Ishikawa (cell line): Measurements from ENCODE around the gene MYBPH.

Experiments
- CEBPB ChIP-seq: IDR thresholded peaks from 2 replicates; pipeline ENCODE4 v1.6.1; 2012
- CREB1 ChIP-seq: IDR thresholded peaks from 2 replicates; pipeline ENCODE4 v1.6.1; 2012; ENCODE audit warnings: low read depth
- EGR1 ChIP-seq: IDR thresholded peaks from 2 replicates; pipeline ENCODE4 v1.6.1; 2012
- EP300 ChIP-seq: IDR thresholded peaks from 2 replicates; pipeline ENCODE4 v1.6.1; 2012; ENCODE audit warnings: borderline replicate concordance
- FOXM1 ChIP-seq: IDR thresholded peaks from 2 replicates; pipeline ENCODE4 v1.6.1; 2012; ENCODE audit warnings: low read depth, borderline replicate concordance
- NFIC ChIP-seq: IDR thresholded peaks from 2 replicates; pipeline ENCODE4 v1.6.1; 2012
- RAD21 ChIP-seq: IDR thresholded peaks from 2 replicates; pipeline ENCODE4 v1.6.1; 2012; ENCODE audit warnings: low read depth
- TAF1 ChIP-seq: IDR thresholded peaks from 2 replicates; pipeline ENCODE4 v1.6.1; 2012; ENCODE audit warnings: low read depth, mild to moderate bottlenecking
- TCF12 ChIP-seq: IDR thresholded peaks from 2 replicates; pipeline ENCODE4 v1.6.1; 2012; ENCODE audit warnings: low read depth
- TEAD4 ChIP-seq: IDR thresholded peaks from 2 replicates; pipeline ENCODE4 v1.6.1; 2012
- YY1 ChIP-seq: IDR thresholded peaks from 2 replicates; pipeline ENCODE4 v1.6.1; 2012; ENCODE audit warnings: low read depth
- ZBTB7A ChIP-seq: IDR thresholded peaks from 2 replicates; pipeline ENCODE4 v1.6.1; 2012; ENCODE audit warnings: low read depth
- TF ChIP-seq, protein P1 (sequence below): IDR thresholded peaks from 2 replicates; pipeline ENCODE4 v1.6.1; 2012
- TF ChIP-seq, protein P2 (sequence below): IDR thresholded peaks from 2 replicates; pipeline ENCODE4 v1.6.1; 2012; ENCODE audit warnings: low read depth, mild to moderate bottlenecking
- TF ChIP-seq, protein P3 (sequence below): IDR thresholded peaks from 2 replicates; pipeline ENCODE4 v1.6.1; 2012

Gene MYBPH

DNA sequence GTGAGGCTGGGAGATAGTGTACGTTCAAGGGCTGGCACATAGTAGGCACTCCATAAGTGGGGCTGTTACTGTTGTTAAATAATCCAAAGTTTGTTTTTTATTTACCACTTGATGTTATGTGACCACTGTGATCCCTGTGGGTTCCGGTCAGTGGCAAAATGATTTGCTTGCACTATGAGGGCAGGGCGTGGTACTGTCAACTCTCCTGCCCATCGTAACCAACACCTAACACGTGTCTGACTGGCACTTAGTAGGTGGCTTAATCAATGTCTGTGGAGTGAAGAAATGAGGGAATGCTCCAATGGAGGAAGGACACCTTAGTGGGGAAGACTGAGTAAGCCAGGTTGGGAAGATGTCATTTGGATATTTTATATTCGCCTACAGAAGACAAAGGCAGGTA is 33.5 kb downstream of the MYBPH start:
- TF ChIP-seq, protein P1, sequence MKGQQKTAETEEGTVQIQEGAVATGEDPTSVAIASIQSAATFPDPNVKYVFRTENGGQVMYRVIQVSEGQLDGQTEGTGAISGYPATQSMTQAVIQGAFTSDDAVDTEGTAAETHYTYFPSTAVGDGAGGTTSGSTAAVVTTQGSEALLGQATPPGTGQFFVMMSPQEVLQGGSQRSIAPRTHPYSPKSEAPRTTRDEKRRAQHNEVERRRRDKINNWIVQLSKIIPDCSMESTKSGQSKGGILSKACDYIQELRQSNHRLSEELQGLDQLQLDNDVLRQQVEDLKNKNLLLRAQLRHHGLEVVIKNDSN: no peak
- TF ChIP-seq YY1 (no peak), TEAD4 (no peak), TAF1 (no peak), FOXM1 (no peak), EGR1 (no peak), NFIC (no peak), ZBTB7A (no peak), CREB1 (no peak)
- TF ChIP-seq, protein P2, sequence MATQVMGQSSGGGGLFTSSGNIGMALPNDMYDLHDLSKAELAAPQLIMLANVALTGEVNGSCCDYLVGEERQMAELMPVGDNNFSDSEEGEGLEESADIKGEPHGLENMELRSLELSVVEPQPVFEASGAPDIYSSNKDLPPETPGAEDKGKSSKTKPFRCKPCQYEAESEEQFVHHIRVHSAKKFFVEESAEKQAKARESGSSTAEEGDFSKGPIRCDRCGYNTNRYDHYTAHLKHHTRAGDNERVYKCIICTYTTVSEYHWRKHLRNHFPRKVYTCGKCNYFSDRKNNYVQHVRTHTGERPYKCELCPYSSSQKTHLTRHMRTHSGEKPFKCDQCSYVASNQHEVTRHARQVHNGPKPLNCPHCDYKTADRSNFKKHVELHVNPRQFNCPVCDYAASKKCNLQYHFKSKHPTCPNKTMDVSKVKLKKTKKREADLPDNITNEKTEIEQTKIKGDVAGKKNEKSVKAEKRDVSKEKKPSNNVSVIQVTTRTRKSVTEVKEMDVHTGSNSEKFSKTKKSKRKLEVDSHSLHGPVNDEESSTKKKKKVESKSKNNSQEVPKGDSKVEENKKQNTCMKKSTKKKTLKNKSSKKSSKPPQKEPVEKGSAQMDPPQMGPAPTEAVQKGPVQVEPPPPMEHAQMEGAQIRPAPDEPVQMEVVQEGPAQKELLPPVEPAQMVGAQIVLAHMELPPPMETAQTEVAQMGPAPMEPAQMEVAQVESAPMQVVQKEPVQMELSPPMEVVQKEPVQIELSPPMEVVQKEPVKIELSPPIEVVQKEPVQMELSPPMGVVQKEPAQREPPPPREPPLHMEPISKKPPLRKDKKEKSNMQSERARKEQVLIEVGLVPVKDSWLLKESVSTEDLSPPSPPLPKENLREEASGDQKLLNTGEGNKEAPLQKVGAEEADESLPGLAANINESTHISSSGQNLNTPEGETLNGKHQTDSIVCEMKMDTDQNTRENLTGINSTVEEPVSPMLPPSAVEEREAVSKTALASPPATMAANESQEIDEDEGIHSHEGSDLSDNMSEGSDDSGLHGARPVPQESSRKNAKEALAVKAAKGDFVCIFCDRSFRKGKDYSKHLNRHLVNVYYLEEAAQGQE: no peak

DNA sequence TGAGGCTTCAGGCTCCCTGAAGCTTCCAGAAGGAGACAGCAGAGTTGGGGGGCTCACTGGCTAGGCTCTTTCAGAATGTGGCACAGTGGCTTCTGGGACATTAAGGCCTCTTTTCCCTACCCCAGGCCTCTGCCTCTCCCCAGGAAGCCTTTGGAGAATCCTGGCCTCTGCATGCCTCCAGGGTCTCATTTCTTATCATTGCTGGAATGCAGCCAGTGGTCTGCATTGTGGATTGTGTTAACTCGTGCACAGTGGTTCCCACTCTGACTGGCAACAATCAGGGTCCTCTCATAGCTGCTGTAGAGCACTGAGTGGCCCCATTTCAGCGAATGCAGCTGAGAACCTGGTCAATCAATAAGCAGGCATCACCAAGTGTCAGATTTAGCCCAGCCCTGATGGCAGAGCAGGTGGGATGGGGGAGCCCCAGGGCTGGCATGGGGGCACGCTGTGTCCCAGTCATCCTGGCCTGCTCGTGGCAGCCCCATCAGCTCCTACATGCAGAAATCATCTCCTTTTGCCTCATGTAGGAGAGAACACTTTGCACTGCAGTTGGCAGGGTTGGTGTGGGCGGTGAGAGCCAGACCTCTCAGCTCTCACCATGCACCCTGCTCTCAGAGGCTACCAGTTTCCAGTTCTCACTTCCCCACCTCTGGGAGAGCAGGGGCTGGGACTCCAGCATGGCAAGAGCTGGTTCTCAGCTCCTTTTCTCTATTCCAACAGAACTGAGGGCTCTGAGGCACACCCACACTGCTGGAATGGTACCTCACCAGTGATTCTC is 34.7 kb downstream of the MYBPH start:
- TF ChIP-seq NFIC (no peak), EP300 (no peak), TEAD4 (no peak), EGR1 (no peak), ZBTB7A (no peak), YY1 (no peak), RAD21 (no peak), TAF1 (no peak), CEBPB (no peak), CREB1 (no peak), FOXM1 (no peak), TCF12 (no peak)
- TF ChIP-seq, protein P2: no peak
- TF ChIP-seq, protein P3, sequence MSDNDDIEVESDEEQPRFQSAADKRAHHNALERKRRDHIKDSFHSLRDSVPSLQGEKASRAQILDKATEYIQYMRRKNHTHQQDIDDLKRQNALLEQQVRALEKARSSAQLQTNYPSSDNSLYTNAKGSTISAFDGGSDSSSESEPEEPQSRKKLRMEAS: no peak
- TF ChIP-seq, protein P1: no peak

DNA sequence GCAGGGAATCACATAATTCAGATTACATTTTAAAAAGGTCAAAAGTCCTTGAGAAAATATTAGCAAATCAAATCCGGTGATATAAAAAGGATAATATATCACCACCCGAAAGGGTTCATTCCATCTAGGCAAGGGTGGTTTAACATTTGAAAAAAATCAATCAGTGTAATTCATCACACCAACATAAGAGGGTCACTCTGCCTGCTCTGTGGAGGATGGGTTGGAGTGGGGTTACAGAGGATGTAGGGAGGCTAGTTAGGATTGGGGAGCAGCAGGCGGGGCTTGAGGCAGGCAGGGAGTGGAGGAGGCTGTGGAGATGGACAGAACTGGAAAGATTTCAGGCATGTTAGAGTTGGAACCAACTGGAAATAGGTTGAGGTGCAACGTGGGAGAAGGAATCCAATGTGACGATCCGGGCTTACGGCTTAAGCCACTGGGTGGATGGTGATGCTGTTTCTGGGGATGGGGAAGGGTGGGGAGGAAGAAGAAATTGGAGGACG is 35.6 kb downstream of the MYBPH start:
- TF ChIP-seq NFIC: no peak
- TF ChIP-seq YY1: no peak
- TF ChIP-seq, protein P3: no peak
- TF ChIP-seq TCF12: no peak
- TF ChIP-seq, protein P1: no peak
- no peak for TF ChIP-seq RAD21
- TF ChIP-seq, protein P2: no peak
- no peak for TF ChIP-seq EP300
- TF ChIP-seq FOXM1: no peak
- TF ChIP-seq CEBPB: no peak
- TF ChIP-seq TAF1: no peak

DNA sequence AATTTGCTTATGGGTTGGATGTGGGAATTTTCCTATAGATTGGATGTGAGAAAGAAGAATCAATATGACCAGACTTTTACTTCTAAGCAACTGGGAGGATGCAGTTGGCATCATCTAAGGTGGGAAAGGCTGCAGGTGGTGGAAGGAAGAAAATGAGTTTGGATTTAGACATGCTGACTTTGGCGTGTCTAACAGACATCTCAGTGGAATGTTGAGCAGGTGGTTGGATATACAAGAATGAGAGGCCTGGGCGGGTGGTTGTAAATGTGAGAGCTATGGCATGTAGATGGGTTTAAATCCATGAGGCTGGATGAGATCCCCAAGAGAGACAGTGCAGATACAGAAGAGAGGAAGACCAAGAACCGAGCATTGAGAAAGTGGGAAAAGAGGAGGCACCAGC is 37.6 kb downstream of the MYBPH start:
- TF ChIP-seq, protein P1: no peak
- TF ChIP-seq TAF1 (no peak), CEBPB (no peak), FOXM1 (no peak), RAD21 (no peak), EP300 (no peak), TCF12 (no peak), TEAD4 (no peak), YY1 (no peak), ZBTB7A (no peak), NFIC (no peak), CREB1 (no peak)
- TF ChIP-seq, protein P3: no peak
- TF ChIP-seq, protein P2: no peak
